ENCODE measurements around the gene ARHGAP6. TPM values are rescaled to one million over a fixed set of nuclear protein-coding genes. Genes with fewer than 3 reads are reported as not detected.

ARHGAP6 gene
- polyA plus RNA-seq, 1 donor = 5.1 TPM

- no peak for DNase-seq
- no CpG with 5 or more reads among the region's 5 CpGs for WGBS (ENCODE audit: insufficient coverage, low lambda C conversion rate)
- no peak overlapping the region for H3K27ac ChIP-seq (ENCODE audit: low read length)
Measured at GRCh38 chrX:11309220-11309619, 356.5 kb downstream of the ARHGAP6 start.

DNA sequence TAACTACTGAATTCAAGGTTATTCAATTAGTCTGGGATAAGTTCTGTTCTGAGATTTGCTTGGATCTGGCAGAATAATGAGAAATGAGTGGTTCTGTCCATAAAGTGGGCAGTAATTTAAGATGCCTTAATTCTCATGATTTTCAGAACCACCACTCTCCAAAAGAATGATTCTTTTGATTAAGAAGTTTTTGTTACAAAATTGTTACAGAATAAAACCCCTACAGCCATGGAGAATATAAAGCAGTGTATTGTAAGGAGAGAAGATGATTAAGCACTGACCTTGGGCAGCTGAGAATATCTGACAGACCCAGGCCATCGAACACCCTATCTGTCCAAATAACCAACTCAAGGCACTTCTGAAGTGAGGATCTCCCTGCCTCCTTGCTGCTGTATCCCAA lies 360.1 kb downstream of the ARHGAP6 start:
- H3K4me3 ChIP-seq (ENCODE audit: low read length) = no peak overlapping the region

More at GRCh38 chrX:11309220-11309619, 356.5 kb downstream of the ARHGAP6 start:
- H3K4me1 ChIP-seq (ENCODE audit: control insufficient read depth, insufficient read depth, low read length) = no peaks in the 10 kb centered on the region
- H3K4me3 ChIP-seq (ENCODE audit: low read length) = no peak overlapping the region
- H3K36me3 ChIP-seq (ENCODE audit: control insufficient read depth, insufficient read depth, low read length) = no peaks in the 10 kb centered on the region
- H3K9me3 ChIP-seq (ENCODE audit: control insufficient read depth, low read depth, low read length) = no peaks in the 10 kb centered on the region
- no peaks in the 10 kb centered on the region for H3K27me3 ChIP-seq (ENCODE audit: control insufficient read depth, insufficient read depth, low read length)

GRCh38 chrX:11304829-11305228 lies 360.9 kb downstream of the ARHGAP6 start:
- no peak overlapping the region for H3K4me3 ChIP-seq (ENCODE audit: low read length)
- no peak for DNase-seq
- H3K36me3 ChIP-seq (ENCODE audit: control insufficient read depth, insufficient read depth, low read length) = no peaks in the 10 kb centered on the region
- WGBS (ENCODE audit: insufficient coverage, low lambda C conversion rate) = no CpG with 5 or more reads among the region's 6 CpGs
- no peaks in the 10 kb centered on the region for H3K4me1 ChIP-seq (ENCODE audit: control insufficient read depth, insufficient read depth, low read length)
- H3K27ac ChIP-seq (ENCODE audit: low read length) = no peak overlapping the region
- no peaks in the 10 kb centered on the region for H3K9me3 ChIP-seq (ENCODE audit: control insufficient read depth, low read depth, low read length)
- no peaks in the 10 kb centered on the region for H3K27me3 ChIP-seq (ENCODE audit: control insufficient read depth, insufficient read depth, low read length)

More for the DNA sequence above, 360.1 kb downstream of the ARHGAP6 start:
- Histone ChIP-seq H3K9me3 (ENCODE audit: control insufficient read depth, low read depth, low read length) (no peaks in the 10 kb centered on the region), H3K27me3 (ENCODE audit: control insufficient read depth, insufficient read depth, low read length) (no peaks in the 10 kb centered on the region), H3K27ac (ENCODE audit: low read length) (no peak overlapping the region), H3K4me1 (ENCODE audit: control insufficient read depth, insufficient read depth, low read length) (no peaks in the 10 kb centered on the region), H3K36me3 (ENCODE audit: control insufficient read depth, insufficient read depth, low read length) (no peaks in the 10 kb centered on the region)
- WGBS (ENCODE audit: insufficient coverage, low lambda C conversion rate) = no CpG with 5 or more reads among the region's 1 CpG
- DNase-seq = no peak

DNA sequence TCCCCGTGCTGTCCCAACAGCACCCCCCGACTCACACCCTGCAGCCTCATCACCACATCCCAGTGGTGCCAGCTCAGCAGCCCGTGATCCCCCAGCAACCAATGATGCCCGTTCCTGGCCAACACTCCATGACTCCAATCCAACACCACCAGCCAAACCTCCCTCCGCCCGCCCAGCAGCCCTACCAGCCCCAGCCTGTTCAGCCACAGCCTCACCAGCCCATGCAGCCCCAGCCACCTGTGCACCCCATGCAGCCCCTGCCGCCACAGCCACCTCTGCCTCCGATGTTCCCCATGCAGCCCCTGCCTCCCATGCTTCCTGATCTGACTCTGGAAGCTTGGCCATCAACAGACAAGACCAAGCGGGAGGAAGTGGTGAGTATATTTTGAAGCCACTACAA lies 367.1 kb downstream of the ARHGAP6 start:
- H3K27me3 ChIP-seq (ENCODE audit: control insufficient read depth, insufficient read depth, low read length) = no peaks in the 10 kb centered on the region
- no peaks in the 10 kb centered on the region for H3K36me3 ChIP-seq (ENCODE audit: control insufficient read depth, insufficient read depth, low read length)
- no peak overlapping the region for H3K27ac ChIP-seq (ENCODE audit: low read length)
- no peak for DNase-seq
- H3K9me3 ChIP-seq (ENCODE audit: control insufficient read depth, low read depth, low read length) = no peaks in the 10 kb centered on the region
- H3K4me3 ChIP-seq (ENCODE audit: low read length) = no peak overlapping the region
- no peaks in the 10 kb centered on the region for H3K4me1 ChIP-seq (ENCODE audit: control insufficient read depth, insufficient read depth, low read length)
- no CpG with 5 or more reads among the region's 9 CpGs for WGBS (ENCODE audit: insufficient coverage, low lambda C conversion rate)

- WGBS (ENCODE audit: insufficient coverage, low lambda C conversion rate) = 7% methylated on average over 2 of the region's 5 CpGs
Measured at GRCh38 chrX:11296051-11296450, 369.7 kb downstream of the ARHGAP6 start.

DNA sequence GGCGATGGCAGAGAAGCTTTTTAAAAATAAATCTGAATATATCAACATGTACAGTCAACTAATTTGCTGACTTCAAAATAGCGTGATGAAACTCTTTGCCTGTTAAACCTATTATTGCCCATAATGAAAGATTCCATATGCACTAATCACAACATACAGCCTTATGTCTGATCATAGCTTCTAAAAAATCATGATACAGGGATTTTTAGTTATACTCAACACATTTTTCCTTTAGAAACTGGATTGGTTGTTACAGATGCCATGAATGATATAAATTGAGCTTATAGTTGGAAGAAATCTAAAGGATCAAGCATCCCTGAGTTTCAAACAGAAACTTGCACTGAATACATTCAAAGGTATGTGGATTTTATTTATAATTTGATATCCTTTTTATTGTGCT lies 372.6 kb downstream of the ARHGAP6 start, which contains the start of gene AMELX:
Gene AMELX, plus strand, starts transcription at position 301 of the 400 bp plus-strand sequence. CDS start 1,376 bp downstream, outside the sequence.
- DNase-seq = no peak
- Histone ChIP-seq H3K4me3 (ENCODE audit: low read length) (no peak within 1 kb of the TSS), H3K27me3 (ENCODE audit: control insufficient read depth, insufficient read depth, low read length) (no peaks in the 10 kb centered on the region), H3K9me3 (ENCODE audit: control insufficient read depth, low read depth, low read length) (no peaks in the 10 kb centered on the region), H3K4me1 (ENCODE audit: control insufficient read depth, insufficient read depth, low read length) (no peaks in the 10 kb centered on the region), H3K36me3 (ENCODE audit: control insufficient read depth, insufficient read depth, low read length) (no peaks in the 10 kb centered on the region), H3K27ac (ENCODE audit: low read length) (no peak within 1 kb of the TSS)
- no CpG with 5 or more reads among the region's 2 CpGs for WGBS (ENCODE audit: insufficient coverage, low lambda C conversion rate)

More at GRCh38 chrX:11296051-11296450, 369.7 kb downstream of the ARHGAP6 start:
- no peaks in the 10 kb centered on the region for H3K36me3 ChIP-seq (ENCODE audit: control insufficient read depth, insufficient read depth, low read length)
- no peak overlapping the region for H3K27ac ChIP-seq (ENCODE audit: low read length)
- no peak for DNase-seq
- H3K4me1 ChIP-seq (ENCODE audit: control insufficient read depth, insufficient read depth, low read length) = no peaks in the 10 kb centered on the region
- no peaks in the 10 kb centered on the region for H3K9me3 ChIP-seq (ENCODE audit: control insufficient read depth, low read depth, low read length)
- no peak overlapping the region for H3K4me3 ChIP-seq (ENCODE audit: low read length)
- H3K27me3 ChIP-seq (ENCODE audit: control insufficient read depth, insufficient read depth, low read length) = no peaks in the 10 kb centered on the region

- H3K9me3 ChIP-seq (ENCODE audit: control insufficient read depth, low read depth, low read length) = no peaks in the 10 kb centered on the region
- H3K36me3 ChIP-seq (ENCODE audit: control insufficient read depth, insufficient read depth, low read length) = no peaks in the 10 kb centered on the region
- H3K27me3 ChIP-seq (ENCODE audit: control insufficient read depth, insufficient read depth, low read length) = no peaks in the 10 kb centered on the region
- 100% methylated on average over 1 of the region's 8 CpGs for WGBS (ENCODE audit: insufficient coverage, low lambda C conversion rate)
- no peaks in the 10 kb centered on the region for H3K4me1 ChIP-seq (ENCODE audit: control insufficient read depth, insufficient read depth, low read length)
- no peak overlapping the region for H3K27ac ChIP-seq (ENCODE audit: low read length)
- DNase-seq = no peak
- no peak overlapping the region for H3K4me3 ChIP-seq (ENCODE audit: low read length)
Measured at GRCh38 chrX:11290416-11291102, 375.2 kb downstream of the ARHGAP6 start.

- H3K4me1 ChIP-seq (ENCODE audit: control insufficient read depth, insufficient read depth, low read length) = no peaks in the 10 kb centered on the region
- no peak for DNase-seq
- H3K4me3 ChIP-seq (ENCODE audit: low read length) = no peak overlapping the region
- no peaks in the 10 kb centered on the region for H3K9me3 ChIP-seq (ENCODE audit: control insufficient read depth, low read depth, low read length)
- no peaks in the 10 kb centered on the region for H3K36me3 ChIP-seq (ENCODE audit: control insufficient read depth, insufficient read depth, low read length)
- H3K27me3 ChIP-seq (ENCODE audit: control insufficient read depth, insufficient read depth, low read length) = no peaks in the 10 kb centered on the region
- no peak overlapping the region for H3K27ac ChIP-seq (ENCODE audit: low read length)
- no CpG with 5 or more reads among the region's 1 CpG for WGBS (ENCODE audit: insufficient coverage, low lambda C conversion rate)
Measured at GRCh38 chrX:11287505-11287904, 378.2 kb downstream of the ARHGAP6 start.

- H3K9me3 ChIP-seq (ENCODE audit: control insufficient read depth, low read depth, low read length) = no peaks in the 10 kb centered on the region
- no peak for DNase-seq
- no CpG with 5 or more reads among the region's 3 CpGs for WGBS (ENCODE audit: insufficient coverage, low lambda C conversion rate)
- no peaks in the 10 kb centered on the region for H3K36me3 ChIP-seq (ENCODE audit: control insufficient read depth, insufficient read depth, low read length)
- no peaks in the 10 kb centered on the region for H3K4me1 ChIP-seq (ENCODE audit: control insufficient read depth, insufficient read depth, low read length)
- H3K4me3 ChIP-seq (ENCODE audit: low read length) = no peak overlapping the region
- H3K27me3 ChIP-seq (ENCODE audit: control insufficient read depth, insufficient read depth, low read length) = no peaks in the 10 kb centered on the region
- H3K27ac ChIP-seq (ENCODE audit: low read length) = no peak overlapping the region
Measured at GRCh38 chrX:11285651-11286050, 380.1 kb downstream of the ARHGAP6 start.

DNA sequence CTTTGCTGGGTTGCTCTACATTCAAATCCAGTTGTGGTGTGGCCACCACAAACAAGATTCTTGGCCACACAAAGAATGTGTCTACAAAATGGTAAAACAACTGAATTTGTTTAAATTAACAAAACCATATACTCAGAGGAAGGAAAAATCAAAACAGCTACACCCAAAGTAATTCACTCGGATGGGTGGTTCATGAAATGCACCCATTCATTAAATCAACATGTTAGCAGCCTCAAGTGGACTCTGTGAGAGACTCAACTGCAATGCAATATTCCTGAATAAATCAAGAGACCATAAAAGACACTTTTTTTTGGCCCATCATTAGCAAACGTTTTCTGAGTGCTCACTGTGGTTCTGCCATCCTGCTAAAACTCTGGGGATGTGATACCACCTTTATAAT lies 383.7 kb downstream of the ARHGAP6 start:
- Histone ChIP-seq H3K27me3 (ENCODE audit: control insufficient read depth, insufficient read depth, low read length) (no peaks in the 10 kb centered on the region), H3K36me3 (ENCODE audit: control insufficient read depth, insufficient read depth, low read length) (no peaks in the 10 kb centered on the region), H3K4me3 (ENCODE audit: low read length) (no peak overlapping the region), H3K9me3 (ENCODE audit: control insufficient read depth, low read depth, low read length) (no peaks in the 10 kb centered on the region), H3K27ac (ENCODE audit: low read length) (no peak overlapping the region), H3K4me1 (ENCODE audit: control insufficient read depth, insufficient read depth, low read length) (no peaks in the 10 kb centered on the region)
- no peak for DNase-seq
- no CpG with 5 or more reads among the region's 2 CpGs for WGBS (ENCODE audit: insufficient coverage, low lambda C conversion rate)

DNA sequence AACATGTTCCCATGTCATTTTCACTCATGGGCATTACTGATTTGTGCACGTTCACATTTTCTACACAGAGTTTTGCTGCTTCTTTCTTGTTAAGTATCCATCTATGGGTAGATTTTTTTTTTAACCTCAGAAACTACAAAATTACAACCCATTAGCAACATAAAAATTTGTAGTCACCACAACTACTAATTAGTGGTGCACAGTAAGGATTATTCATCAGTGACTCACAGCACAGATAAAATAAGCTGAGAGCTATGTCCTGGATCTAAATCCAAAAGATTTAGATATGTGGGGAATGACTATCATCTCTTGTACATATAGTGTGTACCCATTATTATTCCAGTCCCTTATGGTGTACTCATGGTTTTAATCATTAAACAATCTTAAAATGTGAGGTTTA lies 392.2 kb downstream of the ARHGAP6 start:
- WGBS (ENCODE audit: insufficient coverage, low lambda C conversion rate) = no CpG with 5 or more reads among the region's 1 CpG
- no peaks in the 10 kb centered on the region for H3K36me3 ChIP-seq (ENCODE audit: control insufficient read depth, insufficient read depth, low read length)
- H3K27ac ChIP-seq (ENCODE audit: low read length) = no peak overlapping the region
- no peak overlapping the region for H3K4me3 ChIP-seq (ENCODE audit: low read length)
- no peaks in the 10 kb centered on the region for H3K27me3 ChIP-seq (ENCODE audit: control insufficient read depth, insufficient read depth, low read length)
- DNase-seq = no peak
- no peaks in the 10 kb centered on the region for H3K4me1 ChIP-seq (ENCODE audit: control insufficient read depth, insufficient read depth, low read length)
- H3K9me3 ChIP-seq (ENCODE audit: control insufficient read depth, low read depth, low read length) = no peaks in the 10 kb centered on the region

All from large intestine (tissue), 3 donors.